Endothelial cell of hepatic sinusoid (primary cell): ENCODE results near the gene MRPL34.
"Not testable (repeated sequence)": the region's sequence is repeated elsewhere in the genome, so short reads cannot be mapped to it uniquely, and the experiment has no call there.

Experiments
- in situ Hi-C: cut with HindIII; loops from 2 replicates; pipeline ENCODE4 v1.10.0; 2017; ENCODE audit warnings: low sequenced_read_pairs

MRPL34 gene

GRCh38 chr19:17305517-17306284 lies at the start of gene MRPL34:
Gene MRPL34 (plus strand): TSS chr19:17305872. CDS start chr19:17305893, 21 bp downstream.
- in situ Hi-C loops: loop anchor here (10.0 to 25.0 kb wide), 3 partner anchors 61 to 257 kb away; partner anchors contain the start of genes COLGALT1 and NR2F6

- in situ Hi-C loops: no loop called here
Measured at GRCh38 chr19:17256130-17256529, 49.5 kb upstream of the MRPL34 start.

- in situ Hi-C loops: no loop called here
Measured at GRCh38 chr19:17259118-17259780, 46.4 kb upstream of the MRPL34 start.

GRCh38 chr19:17259934-17260333 lies 45.7 kb upstream of the MRPL34 start:
- in situ Hi-C loops: no loop called here

GRCh38 chr19:17260842-17261325 lies 44.8 kb upstream of the MRPL34 start:
- in situ Hi-C loops: no loop called here

GRCh38 chr19:17262557-17262956 lies 43.1 kb upstream of the MRPL34 start:
- in situ Hi-C loops: no loop called here

- in situ Hi-C loops: no loop called here
Measured at GRCh38 chr19:17263712-17264640, 41.7 kb upstream of the MRPL34 start.

- in situ Hi-C loops: no loop called here
Measured at GRCh38 chr19:17264641-17264979, 41.1 kb upstream of the MRPL34 start, which contains the start of gene USHBP1. Gene USHBP1 (minus strand): TSS chr19:17264745. CDS start chr19:17264299, 446 bp downstream.

- in situ Hi-C loops: no loop called here
Measured at GRCh38 chr19:17266026-17266425, 39.6 kb upstream of the MRPL34 start.

GRCh38 chr19:17266589-17266974 lies 39.1 kb upstream of the MRPL34 start:
- in situ Hi-C loops: no loop called here

- in situ Hi-C loops: no loop called here
Measured at GRCh38 chr19:17266975-17267788, 38.5 kb upstream of the MRPL34 start, which contains the start of gene BABAM1. Gene BABAM1 (plus strand): TSS chr19:17267443. CDS start chr19:17268807, 1,364 bp downstream.

- in situ Hi-C loops: no loop called here
Measured at GRCh38 chr19:17268754-17269153, 36.9 kb upstream of the MRPL34 start.

GRCh38 chr19:17274892-17275291 lies 30.8 kb upstream of the MRPL34 start:
- in situ Hi-C loops: not testable (repeated sequence)

- in situ Hi-C loops: no loop called here
Measured at GRCh38 chr19:17275441-17276175, 30.1 kb upstream of the MRPL34 start.

- in situ Hi-C loops: no loop called here
Measured at GRCh38 chr19:17279436-17279835, 26.2 kb upstream of the MRPL34 start.

- in situ Hi-C loops: no loop called here
Measured at GRCh38 chr19:17281391-17282304, 24.0 kb upstream of the MRPL34 start, which contains the start of gene ANKLE1. Gene ANKLE1 (plus strand): TSS chr19:17281901. CDS start chr19:17281921, 20 bp downstream.

- in situ Hi-C loops: no loop called here
Measured at GRCh38 chr19:17282488-17283125, 23.1 kb upstream of the MRPL34 start.

- in situ Hi-C loops: no loop called here
Measured at GRCh38 chr19:17283504-17283996, 22.1 kb upstream of the MRPL34 start.
